GM12878 (cell line): ENCODE measurements around the gene TMSB10. TPM values are rescaled to one million over a fixed set of nuclear protein-coding genes. Genes with fewer than 3 reads are reported as not detected.

Experiments used
- ASH2L ChIP-seq: fragments of 300-600, 200-600 bp; sonication (generic); IDR thresholded peaks from 2 replicates; pipeline ENCODE4 v1.6.1; 2017; ENCODE audit warnings: low read depth, mild to moderate bottlenecking, borderline replicate concordance
- CTCF ChIP-seq, 3 experiments: IDR thresholded peaks in 2 of 3; conservative IDR thresholded peaks in 1 of 3; 2 replicates each; pipeline ENCODE4 v1.5.1; 2011; ENCODE audit warnings: low read depth in 3 of 3, low read length in 3 of 3, mild to moderate bottlenecking in 3 of 3, control low read depth in 2 of 3, moderate library complexity in 2 of 3, inconsistent platforms in 1 of 3, mixed read lengths in 1 of 3; ENCODE audit not compliant: control insufficient read depth in 2 of 3, insufficient read depth in 1 of 3; ENCODE audit errors: extremely low read depth in 1 of 3
- EP300 ChIP-seq, 2 experiments: fragments of 150-350 bp in 1 of 2; IDR thresholded peaks; 2 replicates each; pipeline ENCODE4 v1.6.1; 2011 to 2012; ENCODE audit warnings: low read depth in 2 of 2, low read length in 2 of 2, borderline replicate concordance in 1 of 2, improper control_type of control experiment in 1 of 2, inconsistent platforms in 1 of 2; ENCODE audit not compliant: control insufficient read depth in 1 of 2
- ETV6 ChIP-seq, 2 experiments: fragments of 450-650 bp in 1 of 2; IDR thresholded peaks in 1 of 2; conservative IDR thresholded peaks in 1 of 2; 2 replicates each; pipeline ENCODE4 v1.6.1; 2014; ENCODE audit warnings: antibody characterized with exemption in 1 of 2, borderline replicate concordance in 1 of 2, low read depth in 1 of 2, mild to moderate bottlenecking in 1 of 2, moderate library complexity in 1 of 2
- FOXM1 ChIP-seq: IDR thresholded peaks from 2 replicates; pipeline ENCODE4 v1.6.1; 2012; ENCODE audit warnings: low read depth, mild to moderate bottlenecking, inconsistent platforms, low read length, moderate library complexity
- HDAC6 ChIP-seq: fragments of 200-600 bp; sonication (generic); IDR thresholded peaks from one replicate; pipeline ENCODE4 v1.8.0; 2017; ENCODE audit warnings: antibody characterized with exemption; ENCODE audit not compliant: unreplicated experiment
- IKZF1 ChIP-seq: fragments of 450-650 bp; conservative IDR thresholded peaks from 2 replicates; pipeline ENCODE4 v1.6.1; 2017; ENCODE audit warnings: antibody characterized with exemption, mild to moderate bottlenecking
- JUND ChIP-seq: IDR thresholded peaks from 2 replicates; pipeline ENCODE4 v1.6.1; 2012; ENCODE audit warnings: low read depth, mild to moderate bottlenecking, low read length, improper control_type of control experiment, moderate library complexity
- KAT2A ChIP-seq: conservative IDR thresholded peaks from 2 replicates; pipeline ENCODE4 v1.6.1; 2011; ENCODE audit warnings: low read depth, low read length; ENCODE audit not compliant: control insufficient read depth
- KDM1A ChIP-seq: fragments of 200-600 bp; sonication (generic); IDR thresholded peaks from 2 replicates; pipeline ENCODE4 v1.6.1; 2016; ENCODE audit warnings: borderline replicate concordance
- LARP7 ChIP-seq: fragments of 450-650 bp; IDR thresholded peaks from 2 replicates; pipeline ENCODE4 v1.6.1; 2017; ENCODE audit warnings: mild to moderate bottlenecking
- MXI1 ChIP-seq: fragments of 150-350 bp; IDR thresholded peaks from 2 replicates; pipeline ENCODE4 v1.6.1; 2011; ENCODE audit warnings: low read depth, mild to moderate bottlenecking, inconsistent platforms, low read length, improper control_type of control experiment
- NR2C2 ChIP-seq: IDR thresholded peaks from 2 replicates; pipeline ENCODE4 v1.6.1; 2011; ENCODE audit warnings: borderline replicate concordance, low read depth; ENCODE audit not compliant: control insufficient read depth, insufficient read length
- PAX5 ChIP-seq: IDR thresholded peaks from 2 replicates; pipeline ENCODE4 v1.6.1; 2011; ENCODE audit warnings: low read depth, low read length, borderline replicate concordance
- RAD51 ChIP-seq: fragments of 450-650 bp; IDR thresholded peaks from 2 replicates; pipeline ENCODE4 v1.6.1; 2016; ENCODE audit warnings: moderate library complexity, mild to moderate bottlenecking, inconsistent platforms
- RELB ChIP-seq: fragments of 450-650 bp; IDR thresholded peaks from 2 replicates; pipeline ENCODE4 v1.6.1; 2017; ENCODE audit warnings: low read depth, mild to moderate bottlenecking, moderate library complexity
- SIN3A ChIP-seq: IDR thresholded peaks from 2 replicates; pipeline ENCODE4 v1.6.1; 2012; ENCODE audit warnings: low read depth, low read length, improper control_type of control experiment
- SMAD5 ChIP-seq: IDR thresholded peaks from 2 replicates; pipeline ENCODE4 v1.6.1; 2016; ENCODE audit warnings: antibody characterized with exemption, low read depth
- STAT1 ChIP-seq: fragments of 450-650 bp; conservative IDR thresholded peaks from 2 replicates; pipeline ENCODE4 v1.6.1; 2014; ENCODE audit warnings: antibody characterized with exemption, mild to moderate bottlenecking
- ZSCAN29 ChIP-seq: fragments of 450-650 bp; IDR thresholded peaks from 2 replicates; pipeline ENCODE4 v1.6.1; 2017; ENCODE audit warnings: mild to moderate bottlenecking, moderate library complexity
- polyA plus RNA-seq, 11 experiments: library from polyadenylated mRNA; depleted of rRNA in 4 of 11; unstranded in 6 of 11; stranded (reverse) in 5 of 11; fragments of >200 nt; fragmentation: Nextera tagmentation in 4 of 11; fragmentation: Illumina TruSeq in 1 of 11; extraction: Ambion mirVana in 4 of 11; extraction: Trizol in 1 of 11; gene quantifications; 1 replicate in 1 of 11; 2 replicates in 10 of 11; pipeline versions ENCODE4 v1.2.1 to v1.2.3, GENCODE V29; 2011 to 2016; ENCODE audit warnings: inconsistent platforms in 2 of 11, missing spikeins in 2 of 11, low read depth in 1 of 11
- total RNA-seq, 4 experiments: library from RNA; depleted of rRNA in 3 of 4; stranded (reverse); fragments of >200 nt in 3 of 4; fragmentation: Illumina TruSeq in 1 of 4; extraction: Trizol in 1 of 4; gene quantifications; 2 replicates each; pipeline versions ENCODE4 v1.2.1 to v1.2.3, GENCODE V29; 2013 to 2021
- TF ChIP-seq, protein P1 (sequence below): fragments of 450-650 bp; IDR thresholded peaks from 2 replicates; pipeline ENCODE4 v1.6.1; 2017; ENCODE audit warnings: mild to moderate bottlenecking, moderate library complexity

Gene TMSB10
- total and polyA plus RNA-seq, 10 of the 15 experiments (the other 5 are each of a cell fraction or from before 2014, with no cell fraction given) = 1,406 to 4,860 (median 3,381) TPM

DNA sequence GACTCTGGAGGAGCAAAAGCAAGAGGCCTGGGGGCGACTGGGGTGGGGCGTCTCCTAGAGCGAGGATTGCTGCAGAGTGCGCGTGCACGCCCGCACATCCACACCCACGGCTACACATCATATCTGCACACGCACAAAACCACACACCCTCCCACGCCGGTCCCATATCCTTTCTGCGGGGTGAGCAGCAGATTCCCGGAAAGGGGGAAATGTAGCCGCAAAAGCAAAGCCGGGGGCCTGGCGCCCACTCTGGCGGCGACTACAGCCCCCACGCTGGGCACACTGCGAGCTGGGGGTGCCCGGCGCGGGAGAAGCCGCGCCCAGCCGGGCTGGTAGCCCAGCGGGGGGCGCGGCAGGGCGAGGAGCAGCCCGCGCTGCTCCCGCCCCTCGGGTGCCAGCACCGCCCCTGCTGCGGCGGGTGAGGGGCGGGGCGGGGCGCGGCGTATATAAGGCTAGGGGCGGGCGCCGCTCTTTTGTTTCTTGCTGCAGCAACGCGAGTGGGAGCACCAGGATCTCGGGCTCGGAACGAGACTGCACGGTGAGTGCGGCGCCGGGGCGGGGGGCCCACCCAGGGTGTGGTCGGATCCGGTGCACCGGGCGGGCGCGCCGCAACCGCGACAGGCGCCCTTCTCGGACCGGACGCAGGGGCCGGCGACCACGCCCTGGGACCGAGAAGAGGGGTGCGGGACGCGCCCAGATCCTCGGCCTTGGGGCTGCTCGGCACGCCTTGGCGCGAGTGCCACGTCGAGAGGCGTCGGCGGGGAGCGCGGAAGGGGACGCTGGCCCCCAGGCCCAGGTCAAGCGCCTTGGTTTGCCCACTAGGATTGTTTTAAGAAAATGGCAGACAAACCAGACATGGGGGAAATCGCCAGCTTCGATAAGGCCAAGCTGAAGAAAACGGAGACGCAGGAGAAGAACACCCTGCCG, at the start of gene TMSB10 (continued):
- TF ChIP-seq RELB = 0 out of 2 replicates have a peak, but pooled peaks have one; percentile 42
- TF ChIP-seq HDAC6 = peak; percentile 75
- no peak for TF ChIP-seq NR2C2
- no peak for TF ChIP-seq RAD51
- TF ChIP-seq FOXM1 = peak; percentile 27; the same call in 1 of the 2 replicates
- TF ChIP-seq CTCF (IDR thresholded peaks at IDR 0.05 in 2 of 3, conservative IDR thresholded peaks at IDR 0.05 in 1 of 3; ENCODE audit: control insufficient read depth in 2 of 3, extremely low read depth in 1 of 3, insufficient read depth in 1 of 3, low read depth in 3 of 3, low read length in 3 of 3) = peak in 2 of 3 experiments; percentile 25 to 33; a peak in 2 of 6 replicates
- no peak for TF ChIP-seq KAT2A
- peak; percentile 97 for TF ChIP-seq LARP7
- TF ChIP-seq KDM1A = no peak
- peak; percentile 35; the same call in 1 of the 2 replicates for TF ChIP-seq PAX5
- no peak for TF ChIP-seq JUND
- peak; percentile 88 for TF ChIP-seq IKZF1
- TF ChIP-seq ASH2L = no peak
- 0 out of 2 replicates have a peak, but pooled peaks have one; percentile 23 for TF ChIP-seq MXI1
- peak; percentile 98 for TF ChIP-seq SMAD5
- TF ChIP-seq SIN3A = peak; percentile 71; the same call in 1 of the 2 replicates
- TF ChIP-seq, protein P1, sequence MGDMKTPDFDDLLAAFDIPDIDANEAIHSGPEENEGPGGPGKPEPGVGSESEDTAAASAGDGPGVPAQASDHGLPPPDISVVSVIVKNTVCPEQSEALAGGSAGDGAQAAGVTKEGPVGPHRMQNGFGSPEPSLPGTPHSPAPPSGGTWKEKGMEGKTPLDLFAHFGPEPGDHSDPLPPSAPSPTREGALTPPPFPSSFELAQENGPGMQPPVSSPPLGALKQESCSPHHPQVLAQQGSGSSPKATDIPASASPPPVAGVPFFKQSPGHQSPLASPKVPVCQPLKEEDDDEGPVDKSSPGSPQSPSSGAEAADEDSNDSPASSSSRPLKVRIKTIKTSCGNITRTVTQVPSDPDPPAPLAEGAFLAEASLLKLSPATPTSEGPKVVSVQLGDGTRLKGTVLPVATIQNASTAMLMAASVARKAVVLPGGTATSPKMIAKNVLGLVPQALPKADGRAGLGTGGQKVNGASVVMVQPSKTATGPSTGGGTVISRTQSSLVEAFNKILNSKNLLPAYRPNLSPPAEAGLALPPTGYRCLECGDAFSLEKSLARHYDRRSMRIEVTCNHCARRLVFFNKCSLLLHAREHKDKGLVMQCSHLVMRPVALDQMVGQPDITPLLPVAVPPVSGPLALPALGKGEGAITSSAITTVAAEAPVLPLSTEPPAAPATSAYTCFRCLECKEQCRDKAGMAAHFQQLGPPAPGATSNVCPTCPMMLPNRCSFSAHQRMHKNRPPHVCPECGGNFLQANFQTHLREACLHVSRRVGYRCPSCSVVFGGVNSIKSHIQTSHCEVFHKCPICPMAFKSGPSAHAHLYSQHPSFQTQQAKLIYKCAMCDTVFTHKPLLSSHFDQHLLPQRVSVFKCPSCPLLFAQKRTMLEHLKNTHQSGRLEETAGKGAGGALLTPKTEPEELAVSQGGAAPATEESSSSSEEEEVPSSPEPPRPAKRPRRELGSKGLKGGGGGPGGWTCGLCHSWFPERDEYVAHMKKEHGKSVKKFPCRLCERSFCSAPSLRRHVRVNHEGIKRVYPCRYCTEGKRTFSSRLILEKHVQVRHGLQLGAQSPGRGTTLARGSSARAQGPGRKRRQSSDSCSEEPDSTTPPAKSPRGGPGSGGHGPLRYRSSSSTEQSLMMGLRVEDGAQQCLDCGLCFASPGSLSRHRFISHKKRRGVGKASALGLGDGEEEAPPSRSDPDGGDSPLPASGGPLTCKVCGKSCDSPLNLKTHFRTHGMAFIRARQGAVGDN = peak; percentile 95
- TF ChIP-seq EP300 (IDR thresholded peaks at IDR 0.05; ENCODE audit: borderline replicate concordance in 1 of 2, control insufficient read depth in 1 of 2, low read depth in 2 of 2, low read length in 2 of 2) = no peak; a peak in 1 of 4 replicates
- peak; percentile 66; the same call in 1 of the 2 replicates for TF ChIP-seq ZSCAN29
- no peak; a peak in 1 of 4 replicates for TF ChIP-seq ETV6 (conservative IDR thresholded peaks at IDR 0.05 in 1 of 2, IDR thresholded peaks at IDR 0.05 in 1 of 2; ENCODE audit: borderline replicate concordance in 1 of 2, low read depth in 1 of 2)
- no peak for TF ChIP-seq STAT1
